HK-2 (cell line): ENCODE data around the gene AHNAK2.
"Not testable (repeated sequence)": the region's sequence is repeated elsewhere in the genome, so short reads cannot be mapped to it uniquely, and the experiment has no call there.

Experiments
- DNase-seq: peaks from one replicate; pipeline ENCODE4 v3.0.0-alpha.2; 2018; ENCODE audit not compliant: unreplicated experiment

AHNAK2 gene

GRCh38 chr14:104927432-104927816 is 50.8 kb downstream of the AHNAK2 start:
- DNase-seq = no peak

DNA sequence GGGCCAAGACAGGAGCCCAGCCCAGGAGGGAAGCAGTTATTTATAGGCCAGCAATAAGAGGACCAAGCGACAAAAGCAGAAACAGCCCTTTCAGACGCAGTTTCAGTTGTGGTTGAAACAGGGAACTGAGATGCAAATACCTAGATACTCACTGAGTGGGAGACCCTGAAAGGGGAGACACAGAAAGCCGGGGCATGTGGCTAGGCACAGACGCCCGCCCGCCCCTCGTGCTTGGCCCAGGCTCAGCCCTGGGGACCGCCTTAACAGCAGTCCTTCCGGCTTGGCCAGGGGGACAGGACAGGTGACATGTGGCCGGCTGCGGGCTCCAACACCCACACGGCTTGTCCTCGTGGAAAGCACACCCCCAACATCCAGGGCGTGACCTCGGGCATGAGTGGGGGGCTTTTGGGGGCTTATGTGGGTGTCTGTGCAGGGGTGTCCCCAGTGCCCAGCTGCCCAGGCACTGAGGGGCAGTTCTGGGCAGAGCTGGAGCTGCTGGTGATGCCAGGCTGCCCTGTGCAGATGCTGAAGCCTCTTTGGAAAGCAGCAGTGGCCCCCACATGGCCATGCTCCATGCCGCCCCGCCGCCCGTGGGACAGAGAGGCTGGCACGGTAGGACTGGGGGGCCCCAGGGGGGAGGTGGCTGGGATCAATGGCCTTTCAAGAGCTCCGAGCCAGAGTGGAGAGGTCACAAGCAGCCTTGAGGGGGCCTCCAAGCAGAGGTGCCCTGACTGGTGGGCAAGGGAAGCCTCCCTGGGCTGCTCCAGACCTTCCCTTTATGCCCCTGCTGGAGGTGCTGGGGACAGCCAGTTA is 51.3 kb downstream of the AHNAK2 start:
- DNase-seq = no peak

DNA sequence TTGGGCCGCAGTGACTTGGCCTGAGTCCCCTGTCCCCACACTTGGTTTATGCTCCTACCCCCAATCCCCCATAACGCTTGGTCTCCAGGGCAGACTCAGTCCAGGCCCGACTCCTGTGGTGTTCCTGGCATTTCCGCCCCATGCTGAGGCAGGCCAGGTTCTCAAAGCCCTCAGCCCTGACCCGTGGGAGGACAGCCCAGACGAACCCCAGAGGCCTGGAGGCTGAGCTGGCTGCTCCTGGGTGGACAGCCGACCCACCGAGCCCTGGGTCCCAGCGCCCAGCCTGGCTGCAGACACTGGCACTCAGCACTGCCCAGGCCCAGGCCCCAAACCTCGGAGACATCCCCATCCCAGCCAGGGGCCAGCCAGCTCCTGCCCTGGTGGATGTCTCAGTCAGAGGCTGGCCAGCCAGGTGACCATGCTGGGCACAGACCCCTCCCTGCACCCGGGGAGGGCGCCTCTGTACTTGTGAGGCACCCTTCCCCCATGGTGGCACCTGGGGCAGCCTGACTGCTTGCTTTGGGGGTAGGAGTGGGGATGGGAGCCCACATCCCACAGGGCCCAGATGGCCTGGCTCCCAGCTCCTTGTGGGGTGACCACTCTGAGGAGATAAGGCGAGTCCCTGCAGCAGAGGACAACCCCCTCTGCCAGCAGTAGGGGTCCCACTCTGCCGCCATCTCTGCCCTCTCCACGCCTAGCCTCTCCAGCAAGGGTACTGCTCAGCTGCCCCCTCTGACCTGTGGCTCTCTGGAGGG is 52.1 kb downstream of the AHNAK2 start:
- DNase-seq = no peak

DNA sequence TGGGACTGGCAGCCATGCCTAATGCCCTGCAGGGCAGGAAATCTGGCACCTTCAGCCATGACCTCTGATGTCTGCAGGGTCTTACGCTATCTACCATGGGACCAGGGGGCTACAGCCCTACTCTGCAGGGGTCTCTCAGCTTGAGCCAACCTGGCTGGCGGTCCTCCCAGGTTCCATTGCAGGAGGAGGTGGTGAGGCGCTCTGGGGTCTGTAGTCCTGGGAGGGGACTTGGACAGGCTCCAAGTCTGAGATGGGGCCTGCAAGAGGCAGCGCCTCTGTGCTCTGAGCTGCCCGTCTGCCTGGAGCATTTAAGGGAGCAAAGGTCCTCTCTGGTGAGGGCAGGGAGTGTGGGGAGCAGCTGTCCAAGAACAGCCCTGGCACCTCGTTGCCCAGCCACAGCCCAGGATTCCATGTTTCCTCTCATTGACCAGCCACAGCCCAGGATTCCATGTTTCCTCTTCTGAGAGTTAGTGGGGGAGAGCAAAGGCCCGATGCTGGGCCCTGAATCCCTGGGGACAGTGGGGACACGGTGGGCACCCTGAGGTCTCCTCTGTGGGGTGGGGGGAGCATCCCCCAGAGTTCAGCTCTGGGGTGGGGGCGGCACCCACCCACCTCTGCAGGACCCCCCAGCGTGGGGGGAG is 52.8 kb downstream of the AHNAK2 start:
- DNase-seq = no peak

DNA sequence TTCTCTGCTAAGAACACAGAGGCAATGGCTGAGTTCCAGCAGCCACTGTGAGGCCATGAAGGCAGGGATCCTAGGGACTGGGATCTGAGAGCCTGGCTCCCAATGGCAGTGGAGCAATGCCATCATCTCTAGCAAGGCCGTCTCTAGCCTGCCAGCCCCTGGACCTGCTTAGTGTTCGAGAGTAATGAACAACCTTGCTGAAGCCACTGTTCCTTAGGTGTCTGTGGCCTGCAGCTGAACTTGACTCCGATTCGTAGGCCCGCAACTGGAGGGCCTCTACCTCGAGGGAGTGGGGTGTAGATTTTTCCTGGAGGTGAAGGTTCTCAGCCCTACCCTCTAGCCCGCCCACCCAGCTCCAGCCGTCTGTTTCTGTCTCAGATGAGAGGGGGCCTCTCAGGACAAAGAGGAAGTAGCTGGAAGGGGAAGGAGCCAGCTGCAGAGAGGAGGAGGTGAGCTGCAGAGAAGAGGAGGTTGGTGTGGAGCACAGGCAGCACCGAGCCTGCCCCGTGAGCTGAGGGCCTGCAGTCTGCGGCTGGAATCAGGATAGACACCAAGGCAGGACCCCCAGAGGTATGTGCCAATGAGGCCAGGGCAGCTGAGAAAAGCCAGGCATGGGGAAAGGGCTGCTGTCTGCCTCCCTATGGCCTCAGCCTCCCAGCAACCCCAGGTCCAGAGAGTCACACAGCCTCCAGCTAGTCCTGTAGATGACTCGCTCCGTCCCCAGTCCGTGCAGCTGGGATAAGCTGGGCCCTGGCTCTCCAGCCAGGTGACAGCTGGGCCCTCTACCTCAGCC is 53.6 kb downstream of the AHNAK2 start, which contains the start of gene PLD4:
TSS of gene PLD4 (plus strand) at position 459 of the 793 bp plus-strand sequence. CDS start 2,262 bp downstream, outside the sequence.
- no peak for DNase-seq

DNA sequence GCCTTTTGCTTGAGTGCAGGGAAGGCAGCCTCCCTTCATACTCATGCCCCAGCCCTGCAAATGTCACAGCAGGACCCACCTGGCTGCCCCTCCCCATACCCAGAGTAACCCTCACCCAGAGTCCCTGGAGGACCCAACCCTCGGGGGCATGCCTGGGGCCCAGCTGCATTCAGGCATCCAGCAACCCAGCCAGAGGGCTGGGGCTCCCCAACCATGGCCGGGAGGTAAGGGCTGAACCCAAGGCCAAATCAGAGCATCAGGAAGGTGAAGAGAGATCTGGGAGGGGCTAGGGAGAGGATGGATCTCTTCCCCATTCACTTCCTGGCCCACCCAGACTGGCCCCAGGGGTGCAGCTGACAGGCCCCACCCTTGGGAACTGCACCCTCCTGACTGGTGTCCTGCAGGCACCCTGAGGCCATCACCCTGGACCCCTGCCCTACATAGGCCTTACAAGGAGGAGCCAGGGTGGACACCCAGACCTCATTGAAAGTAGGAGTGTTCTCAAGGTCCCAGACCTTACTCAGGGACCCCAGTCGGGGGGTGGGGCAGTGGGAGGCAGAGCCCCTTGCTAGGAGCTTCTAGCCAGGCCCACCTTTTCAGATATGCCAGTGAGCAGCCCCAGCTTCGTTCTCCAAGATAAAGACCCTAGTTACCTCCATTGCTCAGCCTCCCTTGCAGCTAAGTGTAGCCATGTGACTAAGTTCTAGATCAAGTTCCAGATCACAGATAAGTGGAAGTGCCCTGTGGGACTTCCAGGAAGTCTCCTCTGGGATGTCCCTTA is 54.3 kb downstream of the AHNAK2 start:
- DNase-seq = no peak

- no peak for DNase-seq
Measured at GRCh38 chr14:104919993-104920315, 58.2 kb downstream of the AHNAK2 start.

DNA sequence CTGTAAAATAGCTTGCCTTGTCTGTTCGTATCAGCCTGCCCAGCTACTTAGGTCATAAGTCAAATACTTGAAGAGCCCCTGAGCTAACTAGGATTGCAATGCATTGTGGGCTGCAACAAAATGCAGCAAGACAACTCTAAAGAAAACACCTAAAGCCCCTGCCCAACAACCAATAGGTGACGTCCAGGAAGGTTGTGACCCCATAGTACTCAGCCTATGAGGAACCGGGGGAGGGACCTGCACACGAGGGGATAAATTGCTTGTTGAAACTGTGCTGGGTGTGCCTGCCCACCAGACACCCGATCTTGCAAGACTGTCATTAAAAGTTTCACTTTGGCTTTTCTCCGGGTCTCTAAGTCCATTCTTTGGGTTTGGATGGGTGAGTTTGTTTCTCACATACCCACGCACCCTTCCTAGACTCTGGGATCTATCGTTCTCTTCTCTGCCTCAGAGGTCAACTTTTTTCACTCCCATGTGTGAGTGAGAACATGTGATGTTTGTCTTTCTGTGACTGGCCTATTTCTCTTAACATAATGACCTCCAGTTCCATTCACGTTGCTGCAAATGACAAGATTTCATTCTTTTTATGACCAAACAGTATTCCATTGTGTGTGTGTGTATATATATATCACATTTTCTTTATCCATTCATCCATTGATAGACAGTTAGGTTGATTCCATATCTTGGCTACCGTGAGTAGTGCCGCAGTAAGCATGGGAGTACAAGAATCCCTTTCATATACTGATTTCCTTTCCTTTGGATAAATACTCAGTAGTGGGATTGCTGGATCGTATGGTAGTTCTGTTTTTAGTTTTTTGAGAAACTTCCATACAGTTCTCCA is 58.8 kb downstream of the AHNAK2 start:
- not testable (repeated sequence) for DNase-seq

GRCh38 chr14:104917993-104918392 is 60.2 kb downstream of the AHNAK2 start:
- no peak for DNase-seq

- DNase-seq = no peak
Measured at GRCh38 chr14:104917116-104917515, 61.1 kb downstream of the AHNAK2 start.

DNA sequence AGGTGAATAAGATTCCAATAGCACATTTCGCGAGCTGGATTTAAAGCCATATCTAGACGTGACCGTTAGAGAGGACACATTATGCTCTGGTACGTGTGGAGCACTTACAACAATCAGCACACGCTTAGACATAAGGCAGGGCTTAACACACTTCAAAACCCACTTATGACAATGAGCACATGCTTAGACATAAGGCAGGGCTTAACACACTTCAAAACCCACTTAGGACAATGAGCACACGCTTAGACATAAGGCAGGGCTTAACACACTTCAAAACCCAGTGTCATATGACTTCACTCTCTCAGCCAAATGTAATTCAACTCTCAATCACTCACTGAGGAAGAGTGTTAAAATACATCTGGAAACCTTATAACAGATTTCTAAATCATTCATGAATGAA is 64.7 kb downstream of the AHNAK2 start:
- no peak for DNase-seq

DNA sequence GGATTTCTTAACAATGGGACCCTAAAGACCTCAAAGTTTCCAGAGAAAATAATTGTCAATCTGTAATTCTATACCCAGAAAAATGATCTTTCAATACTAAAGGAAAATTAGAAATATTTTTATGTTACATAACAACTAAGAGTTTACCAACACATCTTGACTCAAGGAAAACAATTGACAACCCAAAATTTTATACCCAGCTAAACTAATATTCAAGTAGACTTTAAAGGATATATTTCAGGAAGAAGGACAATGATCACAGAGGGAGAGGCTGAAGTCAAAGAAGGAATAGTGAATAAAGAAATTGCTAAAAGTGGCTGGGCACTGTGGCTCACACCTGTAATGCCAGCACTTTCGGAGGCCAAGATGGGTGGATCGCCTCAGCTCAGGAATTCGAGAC is 66.1 kb downstream of the AHNAK2 start:
- no peak for DNase-seq

- no peak for DNase-seq
Measured at GRCh38 chr14:104908303-104908702, 69.9 kb downstream of the AHNAK2 start.

DNA sequence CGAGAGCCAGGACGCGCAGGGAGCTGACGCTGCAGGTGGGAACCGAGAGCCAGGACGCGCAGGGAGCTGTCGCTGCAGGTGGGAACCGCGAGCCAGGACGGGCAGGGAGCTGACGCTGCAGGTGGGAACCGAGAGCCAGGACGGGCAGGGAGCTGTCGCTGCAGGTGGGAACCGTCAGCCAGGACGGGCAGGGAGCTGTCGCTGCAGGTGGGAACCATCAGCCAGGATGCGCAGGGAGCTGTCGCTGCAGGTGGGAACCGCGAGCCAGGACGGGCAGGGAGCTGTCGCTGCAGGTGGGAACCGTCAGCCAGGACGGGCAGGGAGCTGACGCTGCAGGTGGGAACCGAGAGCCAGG is 72.6 kb downstream of the AHNAK2 start:
- DNase-seq = not testable (repeated sequence)

DNA sequence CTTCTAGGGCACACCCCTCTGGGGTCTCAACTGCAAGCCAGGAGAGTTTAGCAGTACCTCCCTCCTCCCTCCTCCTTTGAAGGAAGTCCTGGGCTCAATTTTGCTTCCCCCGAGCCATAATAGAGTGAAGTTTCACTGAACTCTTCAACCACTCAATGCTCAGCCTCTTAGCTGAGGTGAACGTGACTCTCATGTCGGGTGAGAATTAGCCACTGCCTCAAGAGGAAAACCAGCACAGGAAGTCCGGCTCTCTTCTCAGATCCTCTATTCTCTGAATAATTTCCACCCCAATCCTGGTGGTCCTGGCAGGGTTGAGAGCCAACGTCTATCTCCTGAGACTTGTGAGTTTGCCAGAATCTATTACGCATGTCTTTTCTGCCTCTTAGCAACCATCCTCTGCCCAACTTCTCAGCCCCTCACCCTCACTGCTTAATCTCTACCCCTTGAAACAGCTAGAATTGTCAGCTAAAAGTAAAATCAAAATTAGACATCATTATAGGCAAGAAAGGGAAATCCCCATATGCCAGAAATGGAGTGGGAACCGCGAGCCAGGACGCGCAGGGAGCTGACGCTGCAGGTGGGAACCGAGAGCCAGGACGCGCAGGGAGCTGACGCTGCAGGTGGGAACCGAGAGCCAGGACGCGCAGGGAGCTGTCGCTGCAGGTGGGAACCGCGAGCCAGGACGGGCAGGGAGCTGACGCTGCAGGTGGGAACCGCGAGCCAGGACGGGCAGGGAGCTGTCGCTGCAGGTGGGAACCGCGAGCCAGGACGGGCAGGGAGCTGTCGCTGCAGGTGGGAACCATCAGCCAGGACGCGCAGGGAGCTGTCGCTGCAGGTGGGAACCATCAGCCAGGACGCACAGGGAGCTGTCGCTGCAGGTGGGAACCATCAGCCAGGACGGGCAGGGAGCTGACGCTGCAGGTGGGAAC is 73.3 kb downstream of the AHNAK2 start:
- DNase-seq = not testable (repeated sequence)

GRCh38 chr14:104903990-104904389 is 74.2 kb downstream of the AHNAK2 start:
- DNase-seq = no peak

GRCh38 chr14:104900639-104901512 is 77.3 kb downstream of the AHNAK2 start:
- no peak for DNase-seq

GRCh38 chr14:104899781-104900180 is 78.4 kb downstream of the AHNAK2 start:
- DNase-seq = no peak
